Dedifferentiated amniotic fluid mesenchymal stem cell (primary cell): ENCODE results near the gene CCDC146.
"Not testable (repeated sequence)": the region's sequence is repeated elsewhere in the genome, so short reads cannot be mapped to it uniquely, and the experiment has no call there.

ENCODE experiments used
- DNase-seq: peaks from one replicate; pipeline ENCODE4 v3.0.0-alpha.2; 2016; ENCODE audit errors: extremely low spot score

CCDC146 gene

GRCh38 chr7:77154917-77155464 is 32.6 kb downstream of the CCDC146 start:
- DNase-seq, result not testable (repeated sequence)

GRCh38 chr7:77155601-77156377 is 33.4 kb downstream of the CCDC146 start:
- not testable (repeated sequence) for DNase-seq

- DNase-seq, result not testable (repeated sequence)
These were observed 34.6 kb downstream of the CCDC146 start for GRCh38 chr7:77157034-77157433.

- DNase-seq, result no peak
These were observed 35.0 kb downstream of the CCDC146 start for GRCh38 chr7:77157446-77157845.

GRCh38 chr7:77171073-77171472 is 48.7 kb downstream of the CCDC146 start:
- DNase-seq, result not testable (repeated sequence)

- not testable (repeated sequence) for DNase-seq
These were observed 50.2 kb downstream of the CCDC146 start for GRCh38 chr7:77172437-77173172.

- not testable (repeated sequence) for DNase-seq
These were observed 52.0 kb downstream of the CCDC146 start for GRCh38 chr7:77174418-77174817.

GRCh38 chr7:77175274-77175800 is 52.9 kb downstream of the CCDC146 start:
- DNase-seq, result not testable (repeated sequence)

GRCh38 chr7:77177321-77177904 is 55.0 kb downstream of the CCDC146 start:
- not testable (repeated sequence) for DNase-seq

GRCh38 chr7:77178024-77178423 is 55.6 kb downstream of the CCDC146 start:
- DNase-seq, result not testable (repeated sequence)

GRCh38 chr7:77181015-77181595 is 58.7 kb downstream of the CCDC146 start:
- no peak for DNase-seq

- DNase-seq, result no peak
These were observed 59.3 kb downstream of the CCDC146 start for GRCh38 chr7:77181734-77182133.

GRCh38 chr7:77182261-77182660 is 59.8 kb downstream of the CCDC146 start:
- DNase-seq, result no peak

GRCh38 chr7:77184463-77184862 is 62.0 kb downstream of the CCDC146 start:
- DNase-seq, result no peak

GRCh38 chr7:77184990-77185389 is 62.6 kb downstream of the CCDC146 start:
- DNase-seq, result no peak

- DNase-seq, result no peak
These were observed 63.5 kb downstream of the CCDC146 start for GRCh38 chr7:77185866-77186265.

GRCh38 chr7:77188731-77189437 is 66.5 kb downstream of the CCDC146 start:
- DNase-seq, result no peak

GRCh38 chr7:77197141-77197540 is 74.7 kb downstream of the CCDC146 start:
- DNase-seq, result no peak

GRCh38 chr7:77199013-77199966 is 76.9 kb downstream of the CCDC146 start, which contains the start of gene FGL2:
Gene FGL2, minus strand, starts transcription at chr7:77199819. Its CDS starts 26 bp downstream, at chr7:77199793.
- no peak for DNase-seq

GRCh38 chr7:77200542-77200941 is 78.1 kb downstream of the CCDC146 start:
- DNase-seq, result no peak
